ENCODE measurements around the gene KMT2C.

Gene KMT2C

GRCh38 chr7:152351168-152351567 is 84.6 kb downstream of the KMT2C start:
- Histone ChIP-seq H3K36me3 (ENCODE audit: control insufficient read depth in 2 of 2, insufficient read depth in 1 of 2, low read length in 2 of 2) (peaks cover 0 to 30% of the 10 kb centered on the region in 2 experiments; a peak in 2 of 3 replicates), H3K9me3 (ENCODE audit: control insufficient read depth, insufficient read depth, low read depth, low read length) (no peaks in the 10 kb centered on the region), H3K4me1 (ENCODE audit: control insufficient read depth, insufficient read depth, low read length) (no peaks in the 10 kb centered on the region), H3K27ac (ENCODE audit: extremely low read depth, low read depth, low read length) (no peak overlapping the region), H3K4me3 (ENCODE audit: low read depth, low read length) (no peak overlapping the region)
- TF ChIP-seq ZBTB21 (tag by site-specific recombination; IDR thresholded peaks at IDR 0.05) (peak; percentile 76), OVOL3 (tag by site-specific recombination; IDR thresholded peaks at IDR 0.05) (no peak), ZNF629 (tag by site-specific recombination; IDR thresholded peaks at IDR 0.05) (peak; percentile 83)
- TF ChIP-seq, protein P1, sequence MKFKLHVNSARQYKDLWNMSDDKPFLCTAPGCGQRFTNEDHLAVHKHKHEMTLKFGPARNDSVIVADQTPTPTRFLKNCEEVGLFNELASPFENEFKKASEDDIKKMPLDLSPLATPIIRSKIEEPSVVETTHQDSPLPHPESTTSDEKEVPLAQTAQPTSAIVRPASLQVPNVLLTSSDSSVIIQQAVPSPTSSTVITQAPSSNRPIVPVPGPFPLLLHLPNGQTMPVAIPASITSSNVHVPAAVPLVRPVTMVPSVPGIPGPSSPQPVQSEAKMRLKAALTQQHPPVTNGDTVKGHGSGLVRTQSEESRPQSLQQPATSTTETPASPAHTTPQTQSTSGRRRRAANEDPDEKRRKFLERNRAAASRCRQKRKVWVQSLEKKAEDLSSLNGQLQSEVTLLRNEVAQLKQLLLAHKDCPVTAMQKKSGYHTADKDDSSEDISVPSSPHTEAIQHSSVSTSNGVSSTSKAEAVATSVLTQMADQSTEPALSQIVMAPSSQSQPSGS (tag by site-specific recombination; IDR thresholded peaks at IDR 0.05; ENCODE audit: low read depth): peak; percentile 47; the same call in 1 of the 2 replicates
- ChIA-PET POLR2A (no interaction called here), CTCF (interaction anchor here (0.6 to 0.9 kb wide), 2 partner anchors 9 to 38 kb away, joined by 3 to 4 read pairs; no protein-coding TSS in a partner anchor)

GRCh38 chr7:152347888-152348287 is 87.9 kb downstream of the KMT2C start:
- H3K4me3 ChIP-seq (ENCODE audit: low read depth, low read length): no peak overlapping the region
- H3K4me1 ChIP-seq (ENCODE audit: control insufficient read depth, insufficient read depth, low read length): no peaks in the 10 kb centered on the region
- CTCF ChIA-PET: interaction anchor here (1.2 kb wide), 1 partner anchor 11 kb away, joined by 4 read pairs; no protein-coding TSS in a partner anchor
- H3K9me3 ChIP-seq (ENCODE audit: control insufficient read depth, insufficient read depth, low read depth, low read length): no peaks in the 10 kb centered on the region
- POLR2A ChIA-PET: no interaction called here
- no peak overlapping the region for H3K27ac ChIP-seq (ENCODE audit: extremely low read depth, low read depth, low read length)
- TF ChIP-seq ZSCAN5A (tag by site-specific recombination; IDR thresholded peaks at IDR 0.05): no peak
- TF ChIP-seq, protein P2, sequence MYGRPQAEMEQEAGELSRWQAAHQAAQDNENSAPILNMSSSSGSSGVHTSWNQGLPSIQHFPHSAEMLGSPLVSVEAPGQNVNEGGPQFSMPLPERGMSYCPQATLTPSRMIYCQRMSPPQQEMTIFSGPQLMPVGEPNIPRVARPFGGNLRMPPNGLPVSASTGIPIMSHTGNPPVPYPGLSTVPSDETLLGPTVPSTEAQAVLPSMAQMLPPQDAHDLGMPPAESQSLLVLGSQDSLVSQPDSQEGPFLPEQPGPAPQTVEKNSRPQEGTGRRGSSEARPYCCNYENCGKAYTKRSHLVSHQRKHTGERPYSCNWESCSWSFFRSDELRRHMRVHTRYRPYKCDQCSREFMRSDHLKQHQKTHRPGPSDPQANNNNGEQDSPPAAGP (tag by site-specific recombination; IDR thresholded peaks at IDR 0.05): no peak
- 0 out of 2 replicates have a peak, but pooled peaks have one; percentile 18 for TF ChIP-seq TRIM28 (IDR thresholded peaks at IDR 0.05; ENCODE audit: borderline replicate concordance, low read length)
- TF ChIP-seq ZNF529 (tag by site-specific recombination; IDR thresholded peaks at IDR 0.05; ENCODE audit: insufficient replicate concordance): no peak
- peak; percentile 90 for TF ChIP-seq SETDB1 (IDR thresholded peaks at IDR 0.05; ENCODE audit: insufficient read length, low read length)
- no peak for TF ChIP-seq ZNF530 (tag by site-specific recombination; IDR thresholded peaks at IDR 0.05; ENCODE audit: low read depth)
- TF ChIP-seq MYNN (tag by site-specific recombination; IDR thresholded peaks at IDR 0.05; ENCODE audit: borderline replicate concordance): no peak
- TF ChIP-seq ZNF10 (tag by site-specific recombination; IDR thresholded peaks at IDR 0.05): no peak
- TF ChIP-seq GLIS1 (tag by site-specific recombination; IDR thresholded peaks at IDR 0.05): no peak
- TF ChIP-seq ZNF777 (tag by site-specific recombination; IDR thresholded peaks at IDR 0.05; ENCODE audit: borderline replicate concordance): no peak
- TF ChIP-seq ZNF248 (tag by site-specific recombination; IDR thresholded peaks at IDR 0.05): no peak
- no peak for TF ChIP-seq ZNF138 (tag by site-specific recombination; IDR thresholded peaks at IDR 0.05; ENCODE audit: borderline replicate concordance)
- peaks cover 0 to 22% of the 10 kb centered on the region in 2 experiments; a peak in 2 of 3 replicates for H3K36me3 ChIP-seq (ENCODE audit: control insufficient read depth in 2 of 2, insufficient read depth in 1 of 2, low read length in 2 of 2)

DNA sequence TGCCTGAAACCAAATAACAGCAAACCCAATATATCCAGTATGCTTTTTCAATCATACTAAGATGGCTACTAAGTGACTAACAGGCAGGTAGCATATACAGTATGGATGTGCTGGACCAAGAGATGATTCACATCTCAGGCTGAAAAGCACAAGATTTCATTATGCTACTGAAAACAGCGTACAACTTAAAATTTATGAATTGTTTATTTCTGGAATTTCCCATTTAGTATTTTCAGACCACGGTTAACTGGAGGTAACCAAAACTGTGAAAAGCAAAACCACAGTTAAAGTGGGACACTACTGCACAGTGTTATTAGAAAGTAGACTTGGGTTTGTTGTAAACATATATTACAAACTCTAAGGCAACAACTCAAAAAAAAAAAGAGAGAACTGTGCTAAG is 91.5 kb downstream of the KMT2C start:
- Histone ChIP-seq H3K9me3 (ENCODE audit: control insufficient read depth, insufficient read depth, low read depth, low read length) (no peaks in the 10 kb centered on the region), H3K4me3 (ENCODE audit: low read depth, low read length) (no peak overlapping the region), H3K36me3 (ENCODE audit: control insufficient read depth in 2 of 2, insufficient read depth in 1 of 2, low read length in 2 of 2) (peaks cover 0 to 8% of the 10 kb centered on the region in 2 experiments; a peak in 2 of 3 replicates), H3K4me1 (ENCODE audit: control insufficient read depth, insufficient read depth, low read length) (no peaks in the 10 kb centered on the region), H3K27ac (ENCODE audit: extremely low read depth, low read depth, low read length) (no peak overlapping the region)
- CTCF ChIA-PET: interaction anchor here (1.8 kb wide), 1 partner anchor 7 kb away, joined by 4 read pairs; no protein-coding TSS in a partner anchor
- POLR2A ChIA-PET: no interaction called here
- TF ChIP-seq ZNF677 (tag by site-specific recombination; IDR thresholded peaks at IDR 0.05) (no peak), ZNF404 (tag by site-specific recombination; IDR thresholded peaks at IDR 0.05) (no peak), ZNF514 (tag by site-specific recombination; IDR thresholded peaks at IDR 0.05) (no peak)
